ENCODE results near the gene ADAP2.

- TF ChIP-seq POLR2A (IDR thresholded peaks at IDR 0.05; ENCODE audit: low read depth, low read length): no peak
- no peak for TF ChIP-seq TAF1 (IDR thresholded peaks at IDR 0.05; ENCODE audit: low read depth, low read length)
- no peak for TF ChIP-seq POLR2AphosphoS5 (IDR thresholded peaks at IDR 0.05; ENCODE audit: low read depth, low read length)
These were observed 24.4 kb upstream of the ADAP2 start for GRCh38 chr17:30897311-30897710.
